Endothelial cell of umbilical vein (primary cell): ENCODE data around the gene RPS23. TPM values are rescaled to one million over a fixed set of nuclear protein-coding genes. Genes with fewer than 3 reads are reported as not detected.

Experiments
- BruUV-seq: library from RNA; stranded (reverse); fragments of 400-500 nt; replicated peaks from 2 replicates; lab custom pipeline; 2021; lab: Mats Ljungman, UMichigan
- CTCF ChIA-PET: fragments of 300-600, 350-600 bp; sonication (Branson Sonifier 250); formaldehyde crosslinking; loops from one replicate; lab custom pipeline; 2021; ENCODE audit warnings: antibody characterized with exemption, inconsistent platforms; lab: Charles Lee
- POLR2A ChIA-PET: fragments of 300-600, 350-600 bp; sonication (Branson Sonifier 250); formaldehyde crosslinking; loops from one replicate; lab custom pipeline; 2021; ENCODE audit warnings: antibody characterized with exemption, inconsistent platforms; lab: Charles Lee
- DNase-seq: peaks from one replicate; pipeline ENCODE4 v3.0.0-alpha.2; 2011; ENCODE audit warnings: low read depth, low spot score
- FAIRE-seq: peaks from 2 replicates; lab custom pipeline; 2011; peaks lifted over from hg19 to GRCh38; lab: Jason Lieb, UNC
- H2AFZ ChIP-seq: 2 replicates; pipeline ENCODE4 v1.6.0; 2012; ENCODE audit warnings: low read depth, low read length, control low read depth, inconsistent platforms
- H3K27ac ChIP-seq: 2 replicates; pipeline ENCODE4 v1.5.1; 2011; ENCODE audit warnings: low read depth, mild to moderate bottlenecking, control low read depth, low read length, moderate library complexity; ENCODE audit not compliant: insufficient read depth
- H3K27me3 ChIP-seq, 2 experiments: 2 replicates each; pipeline versions ENCODE4 v1.6.0 to v1.6.1; 2011; ENCODE audit warnings: low read length in 2 of 2, mixed read lengths in 1 of 2; ENCODE audit not compliant: control insufficient read depth in 2 of 2, insufficient read depth in 2 of 2
- H3K36me3 ChIP-seq, 2 experiments: 2 replicates in 1 of 2; 3 replicates in 1 of 2; pipeline ENCODE4 v1.5.1; 2011; ENCODE audit warnings: low read length in 2 of 2, mild to moderate bottlenecking in 1 of 2, moderate library complexity in 1 of 2; ENCODE audit not compliant: control insufficient read depth in 2 of 2, insufficient read depth in 2 of 2; ENCODE audit errors: extremely low read depth in 1 of 2
- H3K4me1 ChIP-seq: 3 replicates; pipeline ENCODE4 v1.5.1; 2011; ENCODE audit warnings: mild to moderate bottlenecking, low read length; ENCODE audit not compliant: control insufficient read depth, insufficient read depth; ENCODE audit errors: extremely low read depth
- H3K4me2 ChIP-seq: 2 replicates; pipeline ENCODE4 v1.6.1; 2011; ENCODE audit warnings: low read length, control low read depth, mixed read lengths; ENCODE audit not compliant: insufficient read depth
- H3K4me3 ChIP-seq, 3 experiments: fragments of 200-600 bp in 1 of 3; sonication (generic), shearing (Covaris generic) in 1 of 3; replicated peaks in 1 of 3; 2 replicates each; pipeline ENCODE4 v1.5.1; 2011 to 2016; ENCODE audit warnings: control low read depth in 3 of 3, low read length in 3 of 3, mild to moderate bottlenecking in 2 of 3, inconsistent platforms in 1 of 3, low read depth in 1 of 3, moderate library complexity in 1 of 3; ENCODE audit not compliant: insufficient read depth in 1 of 3
- H3K79me2 ChIP-seq: 2 replicates; pipeline ENCODE4 v1.6.0; 2012; ENCODE audit warnings: low read length, inconsistent platforms; ENCODE audit not compliant: control insufficient read depth, insufficient read depth
- H3K9ac ChIP-seq: replicated peaks from 2 replicates; pipeline ENCODE3; 2011; ENCODE audit warnings: low read length, control low read depth; ENCODE audit not compliant: insufficient read depth; ENCODE audit errors: extremely low read depth
- H3K9me1 ChIP-seq: replicated peaks from 3 replicates; pipeline ENCODE4 v1.6.0; 2011; ENCODE audit warnings: mild to moderate bottlenecking, low read length; ENCODE audit not compliant: control insufficient read depth, insufficient read depth; ENCODE audit errors: extremely low read depth
- H3K9me3 ChIP-seq: replicated peaks from 2 replicates; pipeline ENCODE4 v1.5.1; 2012; ENCODE audit warnings: low read length, inconsistent platforms; ENCODE audit not compliant: control insufficient read depth, insufficient read depth
- H4K20me1 ChIP-seq: replicated peaks from 2 replicates; pipeline ENCODE3; 2011; ENCODE audit warnings: mild to moderate bottlenecking, low read length; ENCODE audit not compliant: control insufficient read depth, insufficient read depth; ENCODE audit errors: extremely low read depth
- CTCF ChIP-seq, 2 donors: IDR thresholded peaks; 1 replicate in 1 of 2; 2 replicates in 1 of 2; pipeline ENCODE4 v1.5.1; 2011; ENCODE audit warnings: low read length in 2 of 2, mild to moderate bottlenecking in 2 of 2, moderate library complexity in 2 of 2, control low read depth in 1 of 2, inconsistent platforms in 1 of 2, low read depth in 1 of 2; ENCODE audit not compliant: insufficient read depth in 1 of 2; ENCODE audit errors: extremely low read depth in 1 of 2
- EZH2 ChIP-seq: IDR thresholded peaks from 2 replicates; pipeline ENCODE4 v1.6.1; 2012; ENCODE audit warnings: borderline replicate concordance, low read depth, mild to moderate bottlenecking, moderate library complexity, low read length, inconsistent platforms; ENCODE audit not compliant: severe bottlenecking
- JUN ChIP-seq: IDR thresholded peaks from 2 replicates; pipeline ENCODE4 v1.6.1; 2011; ENCODE audit warnings: borderline replicate concordance, low read depth; ENCODE audit not compliant: insufficient read length, insufficient read depth
- MAX ChIP-seq: IDR thresholded peaks from 2 replicates; pipeline ENCODE4 v1.6.1; 2011; ENCODE audit not compliant: insufficient read depth, insufficient read length
- MYC ChIP-seq: IDR thresholded peaks from one replicate; pipeline ENCODE4 v1.6.1; 2011; ENCODE audit warnings: mild to moderate bottlenecking, low read depth, low read length
- POLR2A ChIP-seq: IDR thresholded peaks from 2 replicates; pipeline ENCODE4 v1.6.1; 2012; ENCODE audit warnings: low read depth, mild to moderate bottlenecking, control low read depth, low read length
- POLR2AphosphoS5 ChIP-seq: IDR thresholded peaks from 2 replicates; pipeline ENCODE4 v1.6.1; 2012; ENCODE audit warnings: low read depth, mild to moderate bottlenecking, control low read depth, low read length, moderate library complexity; ENCODE audit not compliant: insufficient read depth
- dilution Hi-C: fragments of 300-500 bp; cut with MboI; formaldehyde crosslinking; loops from one replicate; pipeline ENCODE4 v1.15.0; 2019; ENCODE audit warnings: low sequenced_read_pairs; ENCODE audit not compliant: extremely low pct_ligation_motif_present
- intact Hi-C: fragments of 100-400 bp; cut with micrococcal nuclease; formaldehyde crosslinking; loops from one replicate; pipeline ENCODE4 v1.10.0; 2022
- polyA plus RNA-seq, 4 experiments: library from polyadenylated mRNA; depleted of rRNA in 3 of 4; stranded (reverse) in 3 of 4; unstranded in 1 of 4; fragments of >200 nt; gene quantifications; 2 replicates each; pipeline versions ENCODE4 v1.2.1 to v1.2.3, GENCODE V29; 2011 to 2012; ENCODE audit warnings: missing spikeins in 1 of 4
- total RNA-seq: library from RNA; stranded (reverse); gene quantifications from 2 replicates; pipeline ENCODE4 v1.2.3, GENCODE V29; 2021

The RPS23 gene
- total and polyA plus RNA-seq, 2 donors (not counting 3 experiments of a cell fraction or from before 2014, with no cell fraction given): 2,037 to 3,265 TPM

- no peaks in the 10 kb centered on the region for H3K4me1 ChIP-seq
- TF ChIP-seq CTCF (IDR thresholded peaks at IDR 0.05; ENCODE audit: extremely low read depth in 1 of 2, insufficient read depth in 1 of 2, low read depth in 1 of 2, low read length in 2 of 2): no peak
- no peak overlapping the region for H2AFZ ChIP-seq
- H3K79me2 ChIP-seq: no peaks in the 10 kb centered on the region
- DNase-seq (no peak), FAIRE-seq (no peak)
- no peaks in the 10 kb centered on the region for H3K27me3 ChIP-seq
- no TSS peak for BruUV-seq
- H3K9me1 ChIP-seq: no peaks in the 10 kb centered on the region
- H3K4me3 ChIP-seq: no peak overlapping the region
- no peaks in the 10 kb centered on the region for H3K36me3 ChIP-seq
- no peak overlapping the region for H3K27ac ChIP-seq
- no peaks in the 10 kb centered on the region for H3K9me3 ChIP-seq
- no peaks in the 10 kb centered on the region for H4K20me1 ChIP-seq
- no peak overlapping the region for H3K4me2 ChIP-seq
- intact Hi-C loops (no loop called here), dilution Hi-C loops (no loop called here)
- H3K9ac ChIP-seq: no peak overlapping the region
- ChIA-PET CTCF (no interaction called here), POLR2A (no interaction called here)
These were observed 25.4 kb downstream of the RPS23 start for GRCh38 chr5:82252744-82253143.

GRCh38 chr5:82246960-82247574, 31.1 kb downstream of the RPS23 start:
- ChIA-PET CTCF (interaction anchor here (1.4 to 2.6 kb wide), 2 partner anchors 12 to 22 kb away, joined by 3 to 18 read pairs; no protein-coding TSS in a partner anchor), POLR2A (no interaction called here)
- Histone ChIP-seq H3K27me3 (no peaks in the 10 kb centered on the region), H3K4me3 (no peak overlapping the region), H3K36me3 (no peaks in the 10 kb centered on the region), H3K27ac (no peak overlapping the region), H3K9me3 (no peaks in the 10 kb centered on the region), H3K4me2 (no peak overlapping the region), H3K79me2 (no peaks in the 10 kb centered on the region), H3K9me1 (no peaks in the 10 kb centered on the region), H3K9ac (no peak overlapping the region), H3K4me1 (no peaks in the 10 kb centered on the region), H2AFZ (no peak overlapping the region), H4K20me1 (no peaks in the 10 kb centered on the region)
- intact Hi-C loops (no loop called here), dilution Hi-C loops (no loop called here)
- no TSS peak for BruUV-seq
- no peak for DNase-seq
- no peak for FAIRE-seq
- TF ChIP-seq JUN: no peak
- TF ChIP-seq MAX: no peak
- TF ChIP-seq EZH2: no peak
- TF ChIP-seq CTCF (IDR thresholded peaks at IDR 0.05; ENCODE audit: extremely low read depth in 1 of 2, insufficient read depth in 1 of 2, low read depth in 1 of 2, low read length in 2 of 2): no peak
- TF ChIP-seq POLR2A: no peak
- TF ChIP-seq POLR2AphosphoS5: no peak
- TF ChIP-seq MYC: no peak
